Aorta (tissue), 5 donors: ENCODE data around the gene C1orf105. TPM values are rescaled to one million over a fixed set of nuclear protein-coding genes. Genes with fewer than 3 reads are reported as not detected.
"Not testable (repeated sequence)": the region's sequence is repeated elsewhere in the genome, so short reads cannot be mapped to it uniquely, and the experiment has no call there.

Experiments
- ATAC-seq: fragments of 200-7000 bp; cut with Tn5 transposase; one replicate; pipeline ENCODE4 v1.9.1; 2022; ENCODE audit warnings: moderate library complexity; ENCODE audit not compliant: low FRiP score
- DNase-seq, 2 donors: peaks; one replicate each; pipeline ENCODE4 v3.0.0-alpha.2; 2020
- H3K27ac ChIP-seq, 2 donors: one replicate each; pipeline ENCODE4 v1.5.1; 2013; ENCODE audit warnings: low read length in 2 of 2, mild to moderate bottlenecking in 2 of 2, moderate library complexity in 2 of 2, control low read depth in 1 of 2, inconsistent platforms in 1 of 2, low read depth in 1 of 2
- H3K27me3 ChIP-seq, 2 donors: one replicate each; pipeline ENCODE4 v1.6.1; 2013; ENCODE audit warnings: control low read depth in 1 of 2, low read length in 1 of 2, mild to moderate bottlenecking in 1 of 2, moderate library complexity in 1 of 2; ENCODE audit not compliant: insufficient read depth in 2 of 2, control insufficient read depth in 1 of 2
- H3K36me3 ChIP-seq, 2 donors: one replicate each; pipeline ENCODE4 v1.6.1; 2013; ENCODE audit warnings: control low read depth in 1 of 2, low read length in 1 of 2, mild to moderate bottlenecking in 1 of 2; ENCODE audit not compliant: insufficient read depth in 2 of 2, control insufficient read depth in 1 of 2
- H3K4me1 ChIP-seq, 2 donors: one replicate each; pipeline ENCODE4 v1.6.1; 2013; ENCODE audit warnings: low read length in 2 of 2, control low read depth in 1 of 2, mild to moderate bottlenecking in 1 of 2, moderate library complexity in 1 of 2; ENCODE audit not compliant: insufficient read depth in 2 of 2, control insufficient read depth in 1 of 2
- H3K4me3 ChIP-seq, 2 donors: one replicate each; pipeline ENCODE4 v1.5.1; 2013; ENCODE audit warnings: low read length in 2 of 2, control low read depth in 1 of 2, mild to moderate bottlenecking in 1 of 2
- H3K9me3 ChIP-seq: one replicate; pipeline ENCODE4 v1.6.1; 2013; ENCODE audit warnings: mild to moderate bottlenecking, low read length; ENCODE audit not compliant: control insufficient read depth
- WGBS, 2 donors: extraction: QIAGEN DNeasy Blood & Tissue Kit; methylation state at CpG; one replicate each; pipeline ENCODE4 v1.1.7; 2013; 5-methylcytosine and 5-hydroxymethylcytosine counted together
- intact Hi-C, 2 donors: fragments of 100-400 bp; cut with DNase I; formaldehyde crosslinking; loops; one replicate each; pipeline versions ENCODE4 v1.14.2 to v1.15.0; 2022
- polyA plus RNA-seq, 2 donors: library from polyadenylated mRNA; stranded (reverse); fragments of 200-250 nt; gene quantifications; one replicate each; pipeline ENCODE4 v1.2.3, GENCODE V29; 2013
- total RNA-seq, 2 donors: library from RNA; stranded (reverse); fragmentation: NEBNext Ultra II Directional; extraction: Animal tissue kit (Norgen Biotek cat#: 25700); gene quantifications; one replicate each; pipeline ENCODE4 v1.2.1, GENCODE V29; 2021
- donor health status: healthy with polysubstance abuse.
- donor health status: Bipolar disorder and iron deficiency.
- donor health status: DM: no; HTN: no; CAD: no.
- donor health status: DM: no; HTN: no; CAD: no.
- donor health status: DM: yes; HTN: yes; CAD: no.

The C1orf105 gene
- total and polyA plus RNA-seq, 4 donors: not detected

DNA sequence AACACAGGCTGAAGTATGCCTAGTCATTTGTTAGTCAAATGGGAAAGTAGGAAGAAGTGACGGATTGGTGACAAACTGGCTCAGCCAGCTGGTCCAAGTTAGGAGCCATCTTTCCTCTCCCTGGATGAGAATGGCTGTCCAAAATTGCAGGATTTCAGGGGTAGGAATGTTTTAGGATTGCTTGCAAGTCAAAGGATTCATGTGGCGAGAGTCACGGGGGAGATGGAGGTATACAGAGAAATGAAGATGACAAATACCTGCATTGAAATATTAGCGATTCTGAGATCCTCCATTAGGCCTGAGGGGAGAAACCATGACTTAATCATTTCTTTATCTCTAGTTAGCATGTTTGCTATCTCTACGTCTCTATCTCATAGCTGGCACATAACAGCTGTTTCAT, 65.1 kb downstream of the C1orf105 start:
- no peaks in the 10 kb centered on the region for H3K36me3 ChIP-seq
- 59% methylated on average over 5 of the region's 5 CpGs for WGBS, 2 donors

DNA sequence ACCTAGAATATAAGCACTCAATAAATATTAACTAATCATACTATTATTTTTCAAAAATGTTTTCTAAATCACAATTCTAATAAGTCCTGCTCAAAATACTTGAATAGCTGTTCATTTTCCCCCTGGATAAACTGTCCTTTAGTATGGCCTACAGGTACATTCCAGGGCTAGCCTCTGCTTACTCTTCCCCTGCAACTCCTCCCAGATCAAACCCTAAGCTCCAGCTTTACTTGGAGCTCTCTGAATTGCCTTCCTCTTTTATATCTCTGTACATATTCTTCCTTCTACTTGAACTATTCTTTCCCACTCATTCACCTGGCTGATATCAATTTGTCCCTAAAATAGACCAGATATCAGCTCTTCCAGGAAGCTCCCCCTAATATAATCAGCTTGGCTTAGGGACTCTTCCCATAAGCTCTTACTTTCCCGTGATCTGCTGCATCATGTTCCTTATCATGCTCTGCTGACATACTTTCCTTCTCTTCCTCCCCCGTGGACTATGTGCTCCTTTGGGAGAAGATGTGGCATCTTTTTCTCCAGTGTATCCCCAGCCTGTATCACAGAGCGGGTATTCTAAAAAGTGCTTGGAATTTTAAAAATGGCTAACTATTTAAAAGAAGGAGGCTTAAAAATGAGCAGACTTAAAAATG, 66.4 kb downstream of the C1orf105 start:
- Histone ChIP-seq H3K4me3 (no peak overlapping the region), H3K9me3 (no peaks in the 10 kb centered on the region), H3K4me1 (no peaks in the 10 kb centered on the region), H3K27me3 (peaks cover 0 to 4% of the 10 kb centered on the region in 2 donors), H3K36me3 (no peaks in the 10 kb centered on the region), H3K27ac (no peak overlapping the region)
- intact Hi-C loops: no loop called here
- WGBS, 2 donors: 50 to 53% methylated on average over 3 of the region's 3 CpGs
- no peak for ATAC-seq
- no peak for DNase-seq

More for the DNA sequence above, 65.1 kb downstream of the C1orf105 start:
- no peak overlapping the region for H3K4me3 ChIP-seq
- no peak overlapping the region for H3K27ac ChIP-seq
- no peaks in the 10 kb centered on the region for H3K4me1 ChIP-seq
- intact Hi-C loops: no loop called here
- ATAC-seq: no peak
- no peaks in the 10 kb centered on the region for H3K9me3 ChIP-seq
- peaks cover 0 to 2% of the 10 kb centered on the region in 2 donors for H3K27me3 ChIP-seq
- DNase-seq: no peak

DNA sequence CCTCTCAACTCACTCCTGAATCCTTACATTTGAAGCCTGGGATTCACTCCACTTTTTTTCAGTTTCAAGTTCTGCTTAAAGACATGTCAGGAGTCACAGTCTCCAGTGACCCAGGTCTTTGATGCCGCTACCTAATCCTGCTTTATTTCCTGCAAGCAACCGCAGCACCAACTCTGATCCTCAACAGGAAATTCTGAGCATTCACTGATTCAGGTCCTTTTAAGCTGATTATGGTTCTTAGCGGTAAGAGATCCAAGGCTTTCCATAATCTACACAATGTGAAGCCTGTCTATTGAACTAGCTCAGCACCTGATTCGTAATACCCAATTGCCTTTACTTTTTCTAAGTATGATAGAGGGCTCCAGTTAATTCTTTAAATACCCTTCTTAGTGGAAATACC, 67.1 kb downstream of the C1orf105 start:
- WGBS, 2 donors: 76 to 79% methylated on average over 4 of the region's 4 CpGs
- no peaks in the 10 kb centered on the region for H3K9me3 ChIP-seq
- H3K4me3 ChIP-seq: no peak overlapping the region

DNA sequence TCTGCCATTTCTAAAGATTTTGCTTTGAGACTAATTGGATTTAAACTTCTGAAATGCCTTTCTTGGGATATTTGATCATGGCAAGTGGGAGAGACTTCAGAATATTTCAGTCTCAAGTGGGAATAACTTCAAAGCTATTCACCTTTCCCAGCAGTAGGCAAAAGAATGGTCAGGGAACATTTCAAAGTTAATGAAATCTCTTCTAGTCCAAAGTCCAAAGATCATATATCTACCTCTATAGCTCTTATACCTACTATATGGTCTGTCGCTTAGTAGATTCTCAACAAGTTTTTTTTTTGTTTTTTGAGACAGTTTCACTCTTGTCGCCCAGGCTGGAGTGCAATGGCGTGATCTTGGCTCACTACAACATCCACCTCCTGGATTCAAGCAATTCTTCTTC, 67.9 kb downstream of the C1orf105 start:
- DNase-seq (no peak), ATAC-seq (no peak)
- Histone ChIP-seq H3K27me3 (peaks cover 0 to 4% of the 10 kb centered on the region in 2 donors), H3K4me1 (no peaks in the 10 kb centered on the region), H3K4me3 (no peak overlapping the region), H3K9me3 (no peaks in the 10 kb centered on the region), H3K36me3 (no peaks in the 10 kb centered on the region), H3K27ac (no peak overlapping the region)
- 89 to 95% methylated on average over 3 of the region's 3 CpGs for WGBS, 2 donors
- intact Hi-C loops: no loop called here

More for the DNA sequence above, 67.1 kb downstream of the C1orf105 start:
- H3K36me3 ChIP-seq: no peaks in the 10 kb centered on the region
- ATAC-seq: no peak
- intact Hi-C loops: no loop called here
- peaks cover 0 to 4% of the 10 kb centered on the region in 2 donors for H3K27me3 ChIP-seq
- no peak for DNase-seq
- H3K4me1 ChIP-seq: no peaks in the 10 kb centered on the region
- no peak overlapping the region for H3K27ac ChIP-seq

DNA sequence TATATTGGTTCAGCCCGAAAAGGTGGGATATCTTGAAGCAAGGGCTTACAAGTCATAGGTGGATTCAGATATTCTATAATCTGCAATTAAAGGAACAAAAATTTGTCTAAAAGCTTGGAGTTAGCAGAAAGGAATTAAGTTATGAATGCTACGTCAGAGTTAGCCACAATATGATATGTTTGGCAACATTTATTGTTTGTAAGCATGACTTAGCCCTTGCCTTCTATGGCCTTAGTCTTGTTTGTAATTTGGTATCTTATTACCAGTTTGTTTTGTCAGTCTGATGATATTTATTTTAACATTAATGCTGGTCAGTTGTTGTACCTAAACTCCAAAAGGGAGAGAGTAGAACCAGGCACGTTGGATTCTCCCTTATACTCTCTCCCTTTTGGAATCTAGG, 69.4 kb downstream of the C1orf105 start:
- 66 to 80% methylated on average over 3 of the region's 3 CpGs for WGBS, 2 donors

DNA sequence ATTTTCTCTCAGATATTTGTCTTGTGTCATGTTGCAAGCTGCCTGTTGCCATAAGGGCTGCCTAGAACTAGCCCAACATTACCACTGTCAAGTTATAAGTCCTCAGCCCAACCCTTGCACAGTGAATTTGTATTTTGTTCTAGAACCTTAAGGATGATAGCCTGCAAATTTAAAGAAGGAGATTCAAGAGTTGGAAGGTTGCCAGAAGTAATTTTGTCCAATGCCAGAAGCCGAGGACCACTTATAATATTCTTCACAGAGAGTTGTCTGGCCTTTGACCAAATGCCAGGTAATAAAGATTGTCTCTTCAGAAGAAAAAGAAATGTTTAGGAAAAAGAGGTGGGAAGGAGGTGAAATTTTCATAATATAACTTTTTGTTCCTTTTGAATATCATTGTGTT, 71.9 kb downstream of the C1orf105 start:
- ATAC-seq: no peak
- no peak for DNase-seq
- peaks cover 0 to 4% of the 10 kb centered on the region in 2 donors for H3K27me3 ChIP-seq
- no peaks in the 10 kb centered on the region for H3K36me3 ChIP-seq
- H3K4me3 ChIP-seq: no peak overlapping the region
- H3K4me1 ChIP-seq: no peaks in the 10 kb centered on the region
- H3K27ac ChIP-seq: no peak overlapping the region
- intact Hi-C loops: no loop called here
- WGBS, 2 donors: 75% methylated on average over 1 of the region's 1 CpG
- H3K9me3 ChIP-seq: no peaks in the 10 kb centered on the region

More for the DNA sequence above, 69.4 kb downstream of the C1orf105 start:
- no peaks in the 10 kb centered on the region for H3K9me3 ChIP-seq
- no peak overlapping the region for H3K4me3 ChIP-seq
- intact Hi-C loops: no loop called here
- H3K27me3 ChIP-seq: peaks cover 0 to 4% of the 10 kb centered on the region in 2 donors
- no peak overlapping the region for H3K27ac ChIP-seq
- no peak for ATAC-seq
- no peak for DNase-seq
- no peaks in the 10 kb centered on the region for H3K36me3 ChIP-seq
- H3K4me1 ChIP-seq: no peaks in the 10 kb centered on the region

DNA sequence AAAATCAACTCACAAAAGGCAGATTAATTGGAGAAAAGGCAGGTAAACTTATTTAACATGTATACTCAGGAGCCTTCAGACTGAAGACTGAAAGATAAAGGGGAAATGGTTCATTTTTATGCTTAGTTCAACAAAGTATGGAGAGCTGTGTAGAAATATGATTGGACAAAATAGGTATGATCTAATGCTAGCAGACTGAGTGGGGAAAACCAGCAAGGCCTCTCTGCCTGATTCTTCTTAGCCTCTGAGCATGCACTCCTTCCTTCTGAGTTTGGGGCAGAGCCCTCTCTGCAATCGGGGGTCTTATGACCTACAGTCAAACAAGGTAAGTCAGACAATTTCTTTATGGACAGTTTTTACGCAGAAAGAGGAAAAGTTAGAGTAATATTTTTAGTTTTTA, 73.7 kb downstream of the C1orf105 start:
- Histone ChIP-seq H3K27ac (no peak overlapping the region), H3K4me1 (no peaks in the 10 kb centered on the region), H3K4me3 (no peak overlapping the region), H3K36me3 (no peaks in the 10 kb centered on the region), H3K9me3 (no peaks in the 10 kb centered on the region), H3K27me3 (peaks cover 0 to 3% of the 10 kb centered on the region in 2 donors)
- WGBS, 2 donors: 92 to 93% methylated on average over 2 of the region's 2 CpGs
- ATAC-seq (no peak), DNase-seq (no peak)
- intact Hi-C loops: no loop called here

DNA sequence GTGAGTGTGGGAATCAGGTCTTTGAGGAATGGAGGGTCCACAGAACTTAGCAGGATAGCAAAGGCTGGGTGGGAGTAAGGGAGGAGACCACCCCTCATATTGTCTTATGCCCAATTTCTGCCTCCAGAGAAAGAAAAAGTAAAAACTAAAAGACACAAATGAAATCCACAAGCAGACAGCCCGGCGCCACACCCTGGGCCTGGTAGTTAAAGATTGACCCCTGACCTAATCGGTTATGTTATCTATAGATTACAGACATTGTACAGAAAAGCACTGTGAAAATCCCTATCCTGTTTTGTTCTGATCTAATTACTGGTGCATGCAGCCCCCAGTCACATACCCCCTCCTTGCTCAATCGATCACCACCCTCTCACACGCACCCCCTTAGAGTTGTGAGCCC, 75.6 kb downstream of the C1orf105 start:
- H3K4me1 ChIP-seq, ATAC-seq, H3K36me3 ChIP-seq, DNase-seq, H3K27me3 ChIP-seq, H3K9me3 ChIP-seq, H3K27ac ChIP-seq, H3K4me3 ChIP-seq, intact Hi-C loops: not testable (repeated sequence)
- 89 to 95% methylated on average over 5 of the region's 5 CpGs for WGBS, 2 donors

DNA sequence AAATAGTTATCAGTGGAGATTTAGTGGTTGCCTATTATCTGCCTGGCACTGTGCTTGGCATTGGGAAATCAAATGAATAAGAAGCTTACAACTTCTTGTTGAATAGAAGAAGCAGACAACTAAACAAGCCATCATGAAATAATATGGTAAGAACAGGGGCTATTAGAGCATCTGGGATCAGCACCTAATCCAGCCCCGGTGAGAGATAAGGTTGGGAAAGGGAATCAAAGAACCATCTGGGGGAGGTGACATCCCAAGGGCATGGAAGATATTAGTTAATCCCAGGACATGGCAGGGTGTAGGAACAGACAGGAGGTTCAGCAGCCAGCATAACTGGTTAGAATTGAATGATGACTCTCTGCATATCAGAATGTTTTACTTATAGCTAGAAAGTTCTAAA, 76.2 kb downstream of the C1orf105 start:
- DNase-seq: no peak
- no peaks in the 10 kb centered on the region for H3K27me3 ChIP-seq
- H3K36me3 ChIP-seq: no peaks in the 10 kb centered on the region
- no peaks in the 10 kb centered on the region for H3K9me3 ChIP-seq
- no peaks in the 10 kb centered on the region for H3K4me1 ChIP-seq
- H3K27ac ChIP-seq: no peak overlapping the region
- no peak overlapping the region for H3K4me3 ChIP-seq
- ATAC-seq: no peak
- 32 to 35% methylated on average over 1 of the region's 1 CpG for WGBS, 2 donors
- intact Hi-C loops: no loop called here
